GM12878 (cell line): ENCODE data around the gene THRB. TPM values are rescaled to one million over a fixed set of nuclear protein-coding genes. Genes with fewer than 3 reads are reported as not detected.

ENCODE experiments used
- ATAC-seq: fragments of 200-7000 bp; cut with Tn5 transposase; 3 replicates; pipeline ENCODE4 v1.9.1; 2020; ENCODE audit warnings: mild to moderate bottlenecking, moderate library complexity
- BruUV-seq: library from RNA; stranded (reverse); fragments of 400-500 nt; replicated peaks from 2 replicates; lab custom pipeline; 2021; lab: Mats Ljungman, UMichigan
- CTCF ChIA-PET: fragments of 300-600 bp; sonication (Branson Sonifier 250); formaldehyde crosslinking; extraction: SDS; loops from one replicate; lab custom pipeline; 2021; ENCODE audit warnings: inconsistent platforms; lab: Yijun Ruan, JAX
- POLR2A ChIA-PET: fragments of 350-600 bp; formaldehyde crosslinking; extraction: SDS; loops from one replicate; lab custom pipeline; 2021; ENCODE audit warnings: inconsistent platforms; lab: Charles Lee
- RAD21 ChIA-PET: fragments of 300-600 bp; sonication (Branson Sonifier 250); formaldehyde crosslinking; loops from one replicate; lab custom pipeline; 2023; ENCODE audit warnings: antibody characterized with exemption; ENCODE audit not compliant: unreplicated experiment; lab: Charles Lee
- SMC1A ChIA-PET: fragments of 300-600 bp; sonication (Branson Sonifier 250); formaldehyde crosslinking; loops from one replicate; lab custom pipeline; 2023; ENCODE audit not compliant: unreplicated experiment, uncharacterized antibody; lab: Charles Lee
- DNase-seq: peaks from one replicate; pipeline ENCODE4 v3.0.0-alpha.2; 2011; ENCODE audit warnings: low read depth, low spot score
- FAIRE-seq: peaks from 3 replicates; lab custom pipeline; 2011; peaks lifted over from hg19 to GRCh38; lab: Jason Lieb, UNC
- H2AFZ ChIP-seq: 2 replicates; pipeline ENCODE4 v1.6.0; 2011; ENCODE audit warnings: low read depth, low read length, control low read depth; ENCODE audit not compliant: control insufficient read depth
- H3K27ac ChIP-seq: 2 replicates; pipeline ENCODE4 v1.5.1; 2011; ENCODE audit warnings: control low read depth; ENCODE audit not compliant: control insufficient read depth, insufficient read depth
- H3K27me3 ChIP-seq, 2 experiments: replicated peaks in 1 of 2; 2 replicates each; pipeline versions ENCODE4 v1.6.0 to v1.6.1; 2011; ENCODE audit warnings: low read length in 1 of 2; ENCODE audit not compliant: control insufficient read depth in 2 of 2, insufficient read depth in 2 of 2
- H3K36me3 ChIP-seq, 2 experiments: 2 replicates each; pipeline ENCODE4 v1.5.1; 2011; ENCODE audit warnings: low read length in 1 of 2; ENCODE audit not compliant: control insufficient read depth in 2 of 2, insufficient read depth in 2 of 2
- H3K4me1 ChIP-seq: 2 replicates; pipeline ENCODE4 v1.6.1; 2011; ENCODE audit warnings: mild to moderate bottlenecking, low read length, moderate library complexity, mixed read lengths; ENCODE audit not compliant: control insufficient read depth, insufficient read depth
- H3K4me2 ChIP-seq: 2 replicates; pipeline ENCODE4 v1.6.0; 2011; ENCODE audit warnings: control low read depth; ENCODE audit not compliant: control insufficient read depth, insufficient read depth
- H3K4me3 ChIP-seq: fragments of 200-600 bp; sonication (generic); 2 replicates; pipeline ENCODE4 v1.5.1; 2016
- H3K79me2 ChIP-seq: 2 replicates; pipeline ENCODE4 v1.6.0; 2011; ENCODE audit warnings: low read length; ENCODE audit not compliant: control insufficient read depth, insufficient read depth
- H3K9ac ChIP-seq: 2 replicates; pipeline ENCODE4 v1.8.0; 2011; ENCODE audit warnings: low read length, control low read depth, mixed read lengths; ENCODE audit not compliant: control insufficient read depth, insufficient read depth
- H3K9me3 ChIP-seq: replicated peaks from 3 replicates; pipeline ENCODE4 v1.5.1; 2011; ENCODE audit warnings: mild to moderate bottlenecking, low read length; ENCODE audit not compliant: control insufficient read depth, insufficient read depth
- H4K20me1 ChIP-seq: 2 replicates; pipeline ENCODE4 v1.6.0; 2011; ENCODE audit not compliant: control insufficient read depth, insufficient read depth
- BHLHE40 ChIP-seq, 2 experiments: fragments of 450-650 bp in 1 of 2; IDR thresholded peaks; 2 replicates each; pipeline ENCODE4 v1.6.1; 2011 to 2017; ENCODE audit warnings: low read depth in 2 of 2, borderline replicate concordance in 1 of 2, improper control_type of control experiment in 1 of 2, low read length in 1 of 2, mild to moderate bottlenecking in 1 of 2
- BRCA1 ChIP-seq: IDR thresholded peaks from 2 replicates; pipeline ENCODE4 v1.6.1; 2011; ENCODE audit warnings: low read depth, low read length, improper control_type of control experiment
- DPF2 ChIP-seq: fragments of 450-650 bp; IDR thresholded peaks from 2 replicates; pipeline ENCODE4 v1.6.1; 2017; ENCODE audit warnings: mild to moderate bottlenecking
- KDM1A ChIP-seq: fragments of 200-600 bp; sonication (generic); IDR thresholded peaks from 2 replicates; pipeline ENCODE4 v1.6.1; 2016; ENCODE audit warnings: borderline replicate concordance
- MXI1 ChIP-seq: fragments of 150-350 bp; IDR thresholded peaks from 2 replicates; pipeline ENCODE4 v1.6.1; 2011; ENCODE audit warnings: low read depth, mild to moderate bottlenecking, inconsistent platforms, low read length, improper control_type of control experiment
- NBN ChIP-seq: fragments of 450-650 bp; IDR thresholded peaks from 2 replicates; pipeline ENCODE4 v1.6.1; 2016
- NFYA ChIP-seq: IDR thresholded peaks from 2 replicates; pipeline ENCODE4 v1.6.1; 2011; ENCODE audit warnings: low read depth, mild to moderate bottlenecking, low read length, improper control_type of control experiment, borderline replicate concordance
- NR2C2 ChIP-seq: IDR thresholded peaks from 2 replicates; pipeline ENCODE4 v1.6.1; 2011; ENCODE audit warnings: borderline replicate concordance, low read depth; ENCODE audit not compliant: control insufficient read depth, insufficient read length
- PML ChIP-seq: IDR thresholded peaks from 2 replicates; pipeline ENCODE4 v1.6.1; 2012; ENCODE audit warnings: low read length, inconsistent platforms
- POLR2AphosphoS2 ChIP-seq: IDR thresholded peaks from 2 replicates; pipeline ENCODE4 v1.6.1; 2011; ENCODE audit warnings: low read depth, mild to moderate bottlenecking, low read length, improper control_type of control experiment, moderate library complexity
- POU2F2 ChIP-seq: IDR thresholded peaks from 3 replicates; pipeline ENCODE4 v1.6.1; 2011; ENCODE audit warnings: low read depth, mild to moderate bottlenecking, low read length, borderline replicate concordance
- SMAD1 ChIP-seq: fragments of 450-650 bp; IDR thresholded peaks from 2 replicates; pipeline ENCODE4 v1.6.1; 2018; ENCODE audit warnings: mild to moderate bottlenecking, low read depth; ENCODE audit not compliant: partially characterized antibody
- SMARCA5 ChIP-seq: fragments of 450-650 bp; IDR thresholded peaks from 2 replicates; pipeline ENCODE4 v1.6.1; 2017; ENCODE audit warnings: mild to moderate bottlenecking
- SUZ12 ChIP-seq: fragments of 200-600 bp; sonication (generic); IDR thresholded peaks from one replicate; pipeline ENCODE4 v1.6.1; 2018; ENCODE audit warnings: antibody characterized with exemption, mild to moderate bottlenecking; ENCODE audit not compliant: unreplicated experiment
- YBX1 ChIP-seq: fragments of 450-650 bp; IDR thresholded peaks from 2 replicates; pipeline ENCODE4 v1.6.1; 2016; ENCODE audit warnings: antibody characterized with exemption
- WGBS: methylation state at CpG from one replicate; pipeline ENCODE4 v1.1.6; 2016; ENCODE audit warnings: low lambda C conversion rate; ENCODE audit not compliant: insufficient replicate concordance, insufficient coverage; ENCODE audit errors: missing lambda C conversion rate; 5-methylcytosine and 5-hydroxymethylcytosine counted together
- in situ Hi-C: fragments of 300-500 bp; cut with MboI; formaldehyde crosslinking; loops from 9 replicates; pipeline ENCODE4 v1.14.3; 2018; ENCODE audit warnings: mixed read lengths
- intact Hi-C: fragments of 100-400 bp; cut with micrococcal nuclease; formaldehyde crosslinking; loops from one replicate; pipeline ENCODE4 v1.14.2; 2022; ENCODE audit not compliant: unreplicated experiment
- polyA plus RNA-seq, 11 experiments: library from polyadenylated mRNA; depleted of rRNA in 4 of 11; unstranded in 6 of 11; stranded (reverse) in 5 of 11; fragments of >200 nt; fragmentation: Nextera tagmentation in 4 of 11; fragmentation: Illumina TruSeq in 1 of 11; extraction: Ambion mirVana in 4 of 11; extraction: Trizol in 1 of 11; gene quantifications; 1 replicate in 1 of 11; 2 replicates in 10 of 11; pipeline versions ENCODE4 v1.2.1 to v1.2.3, GENCODE V29; 2011 to 2016; ENCODE audit warnings: inconsistent platforms in 2 of 11, missing spikeins in 2 of 11, low read depth in 1 of 11
- total RNA-seq, 4 experiments: library from RNA; depleted of rRNA in 3 of 4; stranded (reverse); fragments of >200 nt in 3 of 4; fragmentation: Illumina TruSeq in 1 of 4; extraction: Trizol in 1 of 4; gene quantifications; 2 replicates each; pipeline versions ENCODE4 v1.2.1 to v1.2.3, GENCODE V29; 2013 to 2021
- TF ChIP-seq, protein P1 (sequence below): IDR thresholded peaks from 2 replicates; pipeline ENCODE4 v1.6.1; 2012; ENCODE audit warnings: low read length, inconsistent platforms
- TF ChIP-seq, protein P2 (sequence below): fragments of 450-650 bp; formaldehyde crosslinking; IDR thresholded peaks from 2 replicates; pipeline ENCODE4 v1.4.0; 2022; ENCODE audit warnings: mild to moderate bottlenecking, moderate library complexity

The THRB gene
- total and polyA plus RNA-seq, 10 of the 15 experiments (the other 5 are each of a cell fraction or from before 2014, with no cell fraction given): 0.05 TPM; not detected in 9

DNA sequence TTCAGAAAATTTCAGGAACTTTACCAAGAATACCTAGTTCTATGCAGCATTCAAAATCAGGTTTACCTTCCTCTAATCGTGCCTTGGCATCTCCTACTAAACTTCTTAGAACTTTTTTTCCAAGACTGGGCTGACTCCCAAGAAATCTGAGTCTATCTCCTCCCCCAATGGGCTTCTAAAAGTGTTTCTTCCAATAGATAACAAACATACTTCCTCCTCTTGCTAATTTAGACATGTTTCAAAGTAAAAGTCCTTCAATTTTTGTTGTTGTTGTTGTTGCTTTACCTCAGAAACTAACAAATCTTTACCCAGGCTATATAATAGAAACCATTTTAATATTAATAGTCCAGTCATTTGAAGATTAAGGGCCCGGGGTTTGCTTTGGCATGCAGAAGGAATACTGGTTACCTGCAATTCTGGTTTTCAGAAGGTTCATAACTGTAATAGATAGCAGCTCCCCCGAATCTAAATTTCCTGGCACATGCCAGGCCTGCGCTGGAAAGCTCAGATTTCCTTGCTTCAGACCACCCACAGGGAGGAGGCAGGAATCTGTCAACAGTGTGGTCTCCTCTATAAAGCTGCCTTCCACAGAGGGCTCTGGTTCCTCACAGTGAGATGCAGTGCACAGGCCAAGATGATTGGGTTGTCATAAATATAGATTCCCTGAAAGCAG is 188.7 kb downstream of the THRB start:
- no peaks in the 10 kb centered on the region for H3K9me3 ChIP-seq
- POLR2A ChIA-PET: no interaction called here
- no peaks in the 10 kb centered on the region for H3K4me1 ChIP-seq
- DNase-seq (no peak), FAIRE-seq (no peak), ATAC-seq (no peak)
- BruUV-seq: no TSS peak
- intact Hi-C loops (no loop called here), in situ Hi-C loops (no loop called here)
- SMC1A ChIA-PET: no interaction called here
- WGBS: 18% methylated on average over 4 of the region's 4 CpGs
- RAD21 ChIA-PET: no interaction called here
- H3K27ac ChIP-seq: no peak overlapping the region
- H3K4me3 ChIP-seq: no peak overlapping the region
- CTCF ChIA-PET: interaction anchor here (0.6 kb wide), 1 partner anchor 305 kb away, joined by 3 read pairs; no protein-coding TSS in a partner anchor
- no peak overlapping the region for H2AFZ ChIP-seq
- TF ChIP-seq PML (no peak), YBX1 (no peak), BHLHE40 (IDR thresholded peaks at IDR 0.05; ENCODE audit: borderline replicate concordance in 1 of 2, low read depth in 2 of 2, low read length in 1 of 2) (no peak), SMAD1 (no peak), KDM1A (no peak), MXI1 (no peak), POLR2AphosphoS2 (no peak), DPF2 (no peak), BRCA1 (no peak), SMARCA5 (no peak), NFYA (no peak), SUZ12 (no peak), NR2C2 (no peak), NBN (no peak), POU2F2 (no peak)
- TF ChIP-seq, protein P1, sequence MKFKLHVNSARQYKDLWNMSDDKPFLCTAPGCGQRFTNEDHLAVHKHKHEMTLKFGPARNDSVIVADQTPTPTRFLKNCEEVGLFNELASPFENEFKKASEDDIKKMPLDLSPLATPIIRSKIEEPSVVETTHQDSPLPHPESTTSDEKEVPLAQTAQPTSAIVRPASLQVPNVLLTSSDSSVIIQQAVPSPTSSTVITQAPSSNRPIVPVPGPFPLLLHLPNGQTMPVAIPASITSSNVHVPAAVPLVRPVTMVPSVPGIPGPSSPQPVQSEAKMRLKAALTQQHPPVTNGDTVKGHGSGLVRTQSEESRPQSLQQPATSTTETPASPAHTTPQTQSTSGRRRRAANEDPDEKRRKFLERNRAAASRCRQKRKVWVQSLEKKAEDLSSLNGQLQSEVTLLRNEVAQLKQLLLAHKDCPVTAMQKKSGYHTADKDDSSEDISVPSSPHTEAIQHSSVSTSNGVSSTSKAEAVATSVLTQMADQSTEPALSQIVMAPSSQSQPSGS: no peak
- TF ChIP-seq, protein P2, sequence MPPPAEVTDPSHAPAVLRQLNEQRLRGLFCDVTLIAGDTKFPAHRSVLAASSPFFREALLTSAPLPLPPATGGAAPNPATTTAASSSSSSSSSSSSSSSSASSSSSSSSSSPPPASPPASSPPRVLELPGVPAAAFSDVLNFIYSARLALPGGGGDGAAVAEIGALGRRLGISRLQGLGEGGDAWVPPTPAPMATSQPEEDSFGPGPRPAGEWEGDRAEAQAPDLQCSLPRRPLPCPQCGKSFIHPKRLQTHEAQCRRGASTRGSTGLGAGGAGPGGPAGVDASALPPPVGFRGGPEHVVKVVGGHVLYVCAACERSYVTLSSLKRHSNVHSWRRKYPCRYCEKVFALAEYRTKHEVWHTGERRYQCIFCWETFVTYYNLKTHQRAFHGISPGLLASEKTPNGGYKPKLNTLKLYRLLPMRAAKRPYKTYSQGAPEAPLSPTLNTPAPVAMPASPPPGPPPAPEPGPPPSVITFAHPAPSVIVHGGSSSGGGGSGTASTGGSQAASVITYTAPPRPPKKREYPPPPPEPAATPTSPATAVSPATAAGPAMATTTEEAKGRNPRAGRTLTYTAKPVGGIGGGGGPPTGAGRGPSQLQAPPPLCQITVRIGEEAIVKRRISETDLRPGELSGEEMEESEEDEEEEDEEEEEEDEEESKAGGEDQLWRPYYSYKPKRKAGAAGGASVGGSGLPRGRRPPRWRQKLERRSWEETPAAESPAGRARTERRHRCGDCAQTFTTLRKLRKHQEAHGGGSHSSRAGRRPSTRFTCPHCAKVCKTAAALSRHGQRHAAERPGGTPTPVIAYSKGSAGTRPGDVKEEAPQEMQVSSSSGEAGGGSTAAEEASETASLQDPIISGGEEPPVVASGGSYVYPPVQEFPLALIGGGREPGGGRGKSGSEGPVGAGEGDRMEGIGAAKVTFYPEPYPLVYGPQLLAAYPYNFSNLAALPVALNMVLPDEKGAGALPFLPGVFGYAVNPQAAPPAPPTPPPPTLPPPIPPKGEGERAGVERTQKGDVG: no peak
- H3K9ac ChIP-seq: no peak overlapping the region
- H3K27me3 ChIP-seq: no peaks in the 10 kb centered on the region
- no peaks in the 10 kb centered on the region for H3K36me3 ChIP-seq
- H3K79me2 ChIP-seq: no peaks in the 10 kb centered on the region
- no peak overlapping the region for H3K4me2 ChIP-seq
- H4K20me1 ChIP-seq: no peaks in the 10 kb centered on the region
